Measurements from ENCODE around the gene FXR2.

GRCh38 chr17:7555320-7555948 lies 59.3 kb downstream of the FXR2 start:
- TF ChIP-seq REST (IDR thresholded peaks at IDR 0.05; ENCODE audit: insufficient read depth in 1 of 2, low read depth in 2 of 2, low read length in 2 of 2): no peak
- no peak for TF ChIP-seq TAF1 (IDR thresholded peaks at IDR 0.05; ENCODE audit: borderline replicate concordance, insufficient read depth, low read length)
- TF ChIP-seq POLR2AphosphoS5 (IDR thresholded peaks at IDR 0.05; ENCODE audit: low read depth, low read length): no peak
- TF ChIP-seq SIN3A (IDR thresholded peaks at IDR 0.05; ENCODE audit: borderline replicate concordance, insufficient read depth, low read length): no peak
